GM21528 (cell line): ENCODE results near the gene AUP1.

ENCODE experiments used
- ATAC-seq: cut with Tn5 transposase; IDR thresholded peaks from one replicate; pipeline ENCODE4 v1.9.1; 2021; ENCODE audit warnings: mild to moderate bottlenecking, moderate library complexity; ENCODE audit not compliant: unreplicated experiment, low FRiP score

The AUP1 gene

GRCh38 chr2:74538881-74539339 is 9.4 kb upstream of the AUP1 start:
- ATAC-seq = no peak

DNA sequence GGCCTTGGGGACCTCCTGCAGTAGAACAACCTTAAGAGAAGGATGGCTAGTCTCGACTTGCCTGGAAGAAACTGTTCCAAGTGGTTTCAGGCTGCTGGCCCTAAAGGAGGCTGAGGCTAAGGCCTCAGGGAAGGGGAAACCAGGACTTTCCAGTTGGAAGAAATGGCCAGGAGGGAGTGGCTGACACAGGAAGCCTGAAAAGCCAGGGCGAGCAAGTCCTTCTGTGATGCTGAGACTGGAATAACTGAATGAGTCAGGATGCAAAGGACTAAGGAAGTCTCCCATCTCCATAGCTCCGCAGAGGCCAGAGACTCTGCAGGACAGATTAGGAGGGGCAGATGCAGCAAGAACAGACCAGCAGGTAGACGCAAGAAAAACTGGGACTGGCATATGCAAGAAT is 7.6 kb upstream of the AUP1 start:
- no peak for ATAC-seq

DNA sequence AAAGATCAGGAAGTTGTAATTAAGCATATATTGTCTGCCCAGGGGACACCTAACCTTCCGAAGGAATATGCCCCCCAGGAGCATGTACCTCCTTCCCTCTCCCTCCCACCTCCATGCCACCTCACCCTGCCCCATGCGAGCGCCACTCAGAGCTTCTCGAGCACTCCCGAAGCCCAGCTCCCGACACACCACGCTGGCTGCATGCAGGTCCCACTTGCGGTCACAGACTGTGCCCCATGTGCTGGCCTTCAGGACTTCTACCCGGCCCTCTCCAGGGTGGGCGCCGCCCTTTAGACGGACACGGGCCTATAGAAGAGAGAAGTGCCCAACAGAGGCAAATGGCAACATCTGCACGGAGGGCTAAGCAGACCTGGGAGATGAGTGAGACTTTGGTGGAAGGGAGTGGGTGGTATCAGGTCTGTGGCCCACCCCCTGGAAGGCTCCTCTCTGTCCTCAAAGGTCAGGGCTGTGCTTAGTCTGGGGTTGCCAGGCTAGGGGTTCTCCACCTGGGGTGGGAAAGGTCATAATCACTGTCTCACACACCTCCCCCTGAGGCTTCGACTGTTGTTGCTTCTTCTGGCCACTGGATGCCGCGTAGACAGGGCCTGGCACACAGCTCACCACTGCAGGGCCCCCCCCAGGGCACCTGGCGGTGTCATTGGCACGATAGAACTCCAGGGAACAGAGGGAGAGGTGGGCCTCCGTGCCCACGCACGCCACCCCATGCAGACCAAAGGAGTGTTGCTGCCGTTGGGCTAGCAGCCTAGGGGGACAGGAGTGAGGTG is 6.9 kb upstream of the AUP1 start:
- no peak for ATAC-seq

DNA sequence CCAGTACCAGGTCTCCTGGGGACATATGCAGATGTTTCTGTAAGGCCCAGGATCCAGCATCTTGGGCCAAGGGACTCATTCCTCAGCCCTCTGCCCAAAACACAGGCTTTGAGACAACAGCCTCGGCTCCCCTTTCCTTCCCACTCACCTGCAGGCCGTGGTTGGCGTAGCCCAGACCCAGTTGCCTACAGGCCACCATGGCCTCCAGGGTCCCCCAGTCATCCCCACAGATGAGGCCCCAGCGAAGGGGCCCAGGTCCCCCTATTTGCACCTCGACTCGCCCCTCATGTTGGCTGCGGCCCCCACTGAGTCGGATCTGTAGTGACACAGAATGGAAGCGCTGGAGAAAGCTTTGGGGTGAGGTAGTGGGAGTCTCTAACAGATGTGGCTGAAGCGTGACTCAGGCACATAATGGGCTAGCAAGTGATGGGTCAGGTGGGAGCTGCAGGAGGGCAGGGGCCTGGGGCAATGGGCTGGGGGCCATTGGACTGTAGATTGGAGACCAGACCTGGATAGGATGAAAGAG is 6.0 kb upstream of the AUP1 start:
- no peak for ATAC-seq

- no peak for ATAC-seq
Measured at GRCh38 chr2:74534411-74534810, 4.9 kb upstream of the AUP1 start.

- ATAC-seq = no peak
Measured at GRCh38 chr2:74533464-74533863, 4.0 kb upstream of the AUP1 start.

- no peak for ATAC-seq
Measured at GRCh38 chr2:74532222-74532621, 2.7 kb upstream of the AUP1 start.

GRCh38 chr2:74531666-74532065 is 2.2 kb upstream of the AUP1 start:
- no peak for ATAC-seq

DNA sequence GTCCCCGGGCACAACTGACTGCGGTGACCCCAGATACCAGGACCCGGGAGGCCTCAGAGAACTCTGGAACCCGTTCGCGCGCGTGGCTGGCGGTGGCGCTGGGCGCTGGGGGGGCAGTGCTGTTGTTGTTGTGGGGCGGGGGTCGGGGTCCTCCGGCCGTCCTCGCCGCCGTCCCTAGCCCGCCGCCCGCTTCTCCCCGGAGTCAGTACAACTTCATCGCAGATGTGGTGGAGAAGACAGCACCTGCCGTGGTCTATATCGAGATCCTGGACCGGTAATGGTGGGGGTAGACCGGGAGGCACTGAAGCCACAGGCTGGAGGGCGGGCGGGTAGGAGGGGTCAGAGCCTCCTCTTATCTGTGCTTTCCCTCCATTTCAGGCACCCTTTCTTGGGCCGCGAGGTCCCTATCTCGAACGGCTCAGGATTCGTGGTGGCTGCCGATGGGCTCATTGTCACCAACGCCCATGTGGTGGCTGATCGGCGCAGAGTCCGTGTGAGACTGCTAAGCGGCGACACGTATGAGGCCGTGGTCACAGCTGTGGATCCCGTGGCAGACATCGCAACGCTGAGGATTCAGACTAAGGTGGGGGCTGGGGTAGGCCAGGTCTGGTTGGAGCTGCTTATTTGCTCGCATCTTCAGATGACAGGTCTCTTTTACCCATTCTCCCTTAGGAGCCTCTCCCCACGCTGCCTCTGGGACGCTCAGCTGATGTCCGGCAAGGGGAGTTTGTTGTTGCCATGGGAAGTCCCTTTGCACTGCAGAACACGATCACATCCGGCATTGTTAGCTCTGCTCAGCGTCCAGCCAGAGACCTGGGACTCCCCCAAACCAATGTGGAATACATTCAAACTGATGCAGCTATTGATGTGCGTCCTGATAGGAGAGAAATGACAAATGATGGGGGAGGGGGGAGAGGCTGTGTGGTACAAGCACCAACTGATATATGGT is 1.0 kb upstream of the AUP1 start:
- ATAC-seq = peak; percentile 22

DNA sequence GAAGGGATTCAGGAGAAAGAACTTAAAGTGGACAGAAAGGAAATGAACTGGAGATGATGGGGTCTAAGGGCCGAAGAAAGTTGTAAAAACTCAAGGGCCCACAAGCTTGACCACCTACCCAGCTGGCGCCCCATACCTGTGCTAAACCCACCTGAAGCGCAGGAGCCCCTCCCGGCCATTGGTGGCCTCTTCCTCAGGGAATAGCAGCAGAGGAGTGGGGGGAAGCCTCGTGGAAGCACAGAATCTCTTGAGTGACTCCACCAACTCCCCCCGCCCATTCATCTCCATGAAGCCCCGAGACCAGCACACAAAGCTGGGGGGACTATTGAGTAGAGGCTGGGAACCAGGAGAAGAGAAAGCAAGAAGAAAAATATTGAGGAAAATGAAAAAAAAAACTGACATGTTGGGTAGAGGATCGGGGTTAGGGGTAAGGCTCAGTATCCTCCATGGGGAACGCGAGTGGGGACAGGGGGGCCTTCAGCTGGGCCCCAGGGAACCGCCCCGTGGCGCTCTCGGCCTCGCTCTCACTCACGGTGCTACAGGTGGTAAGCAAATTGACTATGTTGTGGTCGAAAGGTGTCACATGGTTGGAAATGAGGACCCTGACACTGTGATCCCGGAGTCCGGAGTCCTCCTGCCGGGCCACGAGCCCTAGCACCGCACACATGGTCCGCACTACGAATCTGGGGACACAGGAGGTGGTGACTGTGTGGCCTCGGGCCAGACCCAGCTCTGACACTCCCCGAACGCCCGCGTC is 728 bp downstream of the AUP1 start:
- peak; percentile 7 for ATAC-seq

- no peak for ATAC-seq
Measured at GRCh38 chr2:74527741-74528140, 1.8 kb downstream of the AUP1 start.

GRCh38 chr2:74526649-74527230 is 2.8 kb downstream of the AUP1 start:
- ATAC-seq = no peak

- no peak for ATAC-seq
Measured at GRCh38 chr2:74525717-74526648, 3.5 kb downstream of the AUP1 start, which contains the start of gene DQX1. Gene DQX1, minus strand, starts transcription at chr2:74526231. Its CDS starts 502 bp downstream, at chr2:74525729.

- ATAC-seq = no peak
Measured at GRCh38 chr2:74524955-74525716, 4.4 kb downstream of the AUP1 start.

DNA sequence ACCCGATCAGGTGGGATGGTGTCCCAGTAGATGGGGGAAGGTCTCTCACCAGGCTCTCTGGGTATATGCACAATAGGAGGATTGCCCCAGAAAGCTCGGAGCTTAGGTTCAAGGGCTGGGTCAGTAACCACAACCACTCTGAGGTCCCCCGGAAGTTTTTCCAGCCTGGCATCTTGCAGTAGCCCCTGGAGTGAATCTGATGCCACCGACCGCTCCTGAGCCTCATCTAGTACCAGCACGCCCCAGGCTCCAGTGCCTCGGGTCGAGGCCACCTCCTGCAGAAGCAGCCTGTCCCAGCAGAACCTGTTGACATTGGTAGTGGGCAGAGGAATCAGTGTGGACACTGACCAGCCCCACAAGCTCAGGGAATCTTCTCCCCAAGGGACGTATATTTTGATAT is 5.5 kb downstream of the AUP1 start:
- no peak for ATAC-seq

- no peak for ATAC-seq
Measured at GRCh38 chr2:74522516-74522915, 7.0 kb downstream of the AUP1 start.

GRCh38 chr2:74516650-74517049 is 12.9 kb downstream of the AUP1 start:
- ATAC-seq = no peak

DNA sequence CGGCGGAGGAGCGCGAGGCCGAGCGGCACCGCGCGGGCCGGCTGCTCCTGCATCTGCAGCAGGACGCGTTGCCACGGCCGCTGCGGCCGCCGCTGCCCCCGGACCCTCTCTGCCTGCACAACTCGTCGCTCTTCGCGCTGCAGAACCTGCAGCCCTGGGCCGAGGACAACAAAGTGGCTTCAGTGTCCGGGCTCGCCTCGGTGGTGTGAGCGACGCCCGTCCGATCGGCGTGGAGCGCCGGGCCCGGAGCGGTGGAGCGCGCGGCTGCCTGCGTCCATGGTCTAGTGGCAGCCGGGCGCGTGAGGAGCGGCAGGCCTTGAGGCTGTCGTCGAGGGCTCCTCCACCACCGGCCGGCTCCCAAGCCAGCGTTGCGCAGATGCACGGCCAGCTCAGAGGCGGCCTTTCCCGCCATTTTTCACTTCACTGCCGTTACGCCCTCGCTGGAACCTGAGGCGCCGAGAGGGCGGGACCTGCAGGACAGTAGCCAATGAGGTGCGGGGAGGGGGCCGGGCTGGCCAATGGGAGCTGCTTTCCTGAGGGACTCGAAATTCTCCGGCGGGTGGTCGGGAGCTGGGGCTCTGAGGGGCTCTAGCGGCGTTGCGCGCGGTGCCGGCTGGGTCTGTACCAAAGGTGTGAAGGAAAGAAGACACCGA is 13.4 kb downstream of the AUP1 start:
- ATAC-seq = no peak
